ENCODE measurements around the gene ATOSB. TPM values are rescaled to one million over a fixed set of nuclear protein-coding genes. Genes with fewer than 3 reads are reported as not detected.

The ATOSB gene
- total RNA-seq, 2 experiments from 2014 or later = 5.0 to 5.1 TPM

GRCh38 chr9:35163413-35163812 lies 47.8 kb upstream of the ATOSB start:
- Histone ChIP-seq H3K9me3 (ENCODE audit: control insufficient read depth in 1 of 2, insufficient read depth in 1 of 2, low read length in 2 of 2) (peaks cover 0 to 3% of the 10 kb centered on the region in 2 experiments), H3K4me1 (ENCODE audit: insufficient read depth, low read length) (peaks cover 27% of the 10 kb centered on the region), H3K27me3 (ENCODE audit: control insufficient read depth in 1 of 2, insufficient read depth in 2 of 2, low read length in 2 of 2) (no peaks in the 10 kb centered on the region), H3K4me3 (ENCODE audit: low read length) (no peak overlapping the region), H3K27ac (ENCODE audit: low read depth in 1 of 2, low read length in 2 of 2) (no peak overlapping the region), H3K36me3 (ENCODE audit: insufficient read depth, low read length) (no peaks in the 10 kb centered on the region)
- Mint-ChIP-seq H3K27me3 (no peaks in the 10 kb centered on the region), H3K4me1 (ENCODE audit: low read depth) (peaks cover 35% of the 10 kb centered on the region), H3K36me3 (ENCODE audit: low read depth) (no peaks in the 10 kb centered on the region), H3K9me3 (no peaks in the 10 kb centered on the region), H3K4me3 (peak overlapping the region; percentile 98), H3K27ac (no peak overlapping the region)
- ATAC-seq (ENCODE audit: poor library complexity) (no peak), DNase-seq (no peak)
- intact Hi-C loops (cut with DNase I, micrococcal nuclease) = loop anchor here in 1 of 2 experiments (5.0 kb wide), 1 partner anchor 176 kb away; the partner anchor contains the start of gene DNAJB5
- ChIA-PET CTCF (interaction anchor here (2.4 kb wide), 1 partner anchor 47 kb away, joined by 12 read pairs; no protein-coding TSS in a partner anchor), POLR2A (no interaction called here)
- no peak for TF ChIP-seq CTCF (IDR thresholded peaks at IDR 0.05)

GRCh38 chr9:35162605-35163315 lies 47.1 kb upstream of the ATOSB start:
- Histone ChIP-seq H3K36me3 (ENCODE audit: insufficient read depth, low read length) (no peaks in the 10 kb centered on the region), H3K27me3 (ENCODE audit: control insufficient read depth in 1 of 2, insufficient read depth in 2 of 2, low read length in 2 of 2) (no peaks in the 10 kb centered on the region), H3K4me3 (ENCODE audit: low read length) (peak overlapping the region; percentile 87), H3K27ac (ENCODE audit: low read depth in 1 of 2, low read length in 2 of 2) (no peak overlapping the region), H3K4me1 (ENCODE audit: insufficient read depth, low read length) (peaks cover 27% of the 10 kb centered on the region), H3K9me3 (ENCODE audit: control insufficient read depth in 1 of 2, insufficient read depth in 1 of 2, low read length in 2 of 2) (peaks cover 0 to 3% of the 10 kb centered on the region in 2 experiments)
- POLR2A ChIA-PET = interaction anchor here (0.8 to 1.1 kb wide), 2 partner anchors 47 to 49 kb away, joined by 4 read pairs; partner anchors contain the start of gene ATOSB
- intact Hi-C loops (cut with DNase I, micrococcal nuclease) = loop anchor here in 1 of 2 experiments (5.0 kb wide), 1 partner anchor 175 kb away; the partner anchor contains the start of gene DNAJB5
- ATAC-seq (ENCODE audit: poor library complexity) (peak; percentile 22), DNase-seq (peak in 2 of 14 experiments; percentile 21 to 37)
- no peaks in the 10 kb centered on the region for H3K36me3 Mint-ChIP-seq (ENCODE audit: low read depth)
- CTCF ChIA-PET = interaction anchor here (0.7 to 2.4 kb wide), 3 partner anchors 46 to 263 kb away, joined by 3 to 12 read pairs (median 3); partner anchors contain the start of gene PIGO
- H3K4me3 Mint-ChIP-seq = peak overlapping the region; percentile 98
- no peak overlapping the region for H3K27ac Mint-ChIP-seq
- no peaks in the 10 kb centered on the region for H3K27me3 Mint-ChIP-seq
- no peak for TF ChIP-seq CTCF (IDR thresholded peaks at IDR 0.05)
- no peaks in the 10 kb centered on the region for H3K9me3 Mint-ChIP-seq
- peaks cover 35% of the 10 kb centered on the region for H3K4me1 Mint-ChIP-seq (ENCODE audit: low read depth)

- peaks cover 0 to 3% of the 10 kb centered on the region in 2 experiments for H3K9me3 ChIP-seq (ENCODE audit: control insufficient read depth in 1 of 2, insufficient read depth in 1 of 2, low read length in 2 of 2)
- H3K36me3 Mint-ChIP-seq (ENCODE audit: low read depth) = no peaks in the 10 kb centered on the region
- no peaks in the 10 kb centered on the region for H3K27me3 Mint-ChIP-seq
- H3K4me1 ChIP-seq (ENCODE audit: insufficient read depth, low read length) = peaks cover 27% of the 10 kb centered on the region
- no peaks in the 10 kb centered on the region for H3K27me3 ChIP-seq (ENCODE audit: control insufficient read depth in 1 of 2, insufficient read depth in 2 of 2, low read length in 2 of 2)
- H3K4me1 Mint-ChIP-seq (ENCODE audit: low read depth) = peaks cover 35% of the 10 kb centered on the region
- CTCF ChIA-PET = interaction anchor here (0.7 to 2.4 kb wide), 4 partner anchors 45 to 442 kb away, joined by 3 to 12 read pairs (median 3); partner anchors contain the start of gene PIGO
- H3K36me3 ChIP-seq (ENCODE audit: insufficient read depth, low read length) = no peaks in the 10 kb centered on the region
- peak within 1 kb of the TSS; percentile 98 for H3K4me3 Mint-ChIP-seq
- no peaks in the 10 kb centered on the region for H3K9me3 Mint-ChIP-seq
- no peak within 1 kb of the TSS for H3K27ac ChIP-seq (ENCODE audit: low read depth in 1 of 2, low read length in 2 of 2)
- DNase-seq = peak; percentile 37 to 88 (median 66)
- peak; percentile 83 for ATAC-seq (ENCODE audit: poor library complexity)
- H3K4me3 ChIP-seq (ENCODE audit: low read length) = peak within 1 kb of the TSS; percentile 87
- peak within 1 kb of the TSS; percentile 21 for H3K27ac Mint-ChIP-seq
- POLR2A ChIA-PET = interaction anchor here (0.7 to 1.2 kb wide), 4 partner anchors 46 to 89 kb away, joined by 3 to 4 read pairs (median 4); partner anchors contain the start of genes ATOSB and VCP
- no peak for TF ChIP-seq CTCF (IDR thresholded peaks at IDR 0.05)
- intact Hi-C loops (cut with DNase I, micrococcal nuclease) = loop anchor here in 1 of 2 experiments (2.0 to 5.0 kb wide), 2 partner anchors 45 to 175 kb away; partner anchors contain the start of gene DNAJB5
Observed at GRCh38 chr9:35161713-35162604, 46.3 kb upstream of the ATOSB start, which contains the start of gene UNC13B. TSS of gene UNC13B (plus strand) at chr9:35162009. CDS start at chr9:35162284, 275 bp downstream.

Measured in CD4-positive, alpha-beta T cell (primary cell).